ENCODE measurements around the gene IL1B.

DNA sequence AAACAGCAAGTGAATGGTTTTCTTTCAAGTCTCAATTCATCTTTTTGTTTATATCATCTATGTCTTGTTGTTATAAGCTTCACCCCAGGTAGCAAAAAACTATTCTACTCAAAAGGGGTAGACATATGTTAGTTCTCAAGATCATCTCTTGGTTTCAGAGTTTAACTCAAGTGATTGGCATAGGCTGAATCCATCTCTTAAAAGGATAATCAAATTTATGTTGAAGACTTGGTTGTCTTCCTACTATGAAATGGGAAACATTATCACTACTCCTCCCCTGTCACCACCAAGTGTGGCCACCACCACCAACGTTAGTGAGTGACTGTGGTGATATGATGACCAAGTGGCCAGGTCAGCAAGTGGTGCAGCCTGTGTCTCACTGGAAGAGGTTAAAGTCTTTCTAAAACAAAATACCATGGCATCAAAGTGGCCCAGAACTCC is 1.5 kb downstream of the IL1B start:
- TF ChIP-seq JUND (IDR thresholded peaks at IDR 0.05) (no peak), GABPA (IDR thresholded peaks at IDR 0.05 in 1 of 2, conservative IDR thresholded peaks at IDR 0.05 in 1 of 2) (no peak), FOXA1 (IDR thresholded peaks at IDR 0.05) (no peak)
- TF ChIP-seq, protein P1, sequence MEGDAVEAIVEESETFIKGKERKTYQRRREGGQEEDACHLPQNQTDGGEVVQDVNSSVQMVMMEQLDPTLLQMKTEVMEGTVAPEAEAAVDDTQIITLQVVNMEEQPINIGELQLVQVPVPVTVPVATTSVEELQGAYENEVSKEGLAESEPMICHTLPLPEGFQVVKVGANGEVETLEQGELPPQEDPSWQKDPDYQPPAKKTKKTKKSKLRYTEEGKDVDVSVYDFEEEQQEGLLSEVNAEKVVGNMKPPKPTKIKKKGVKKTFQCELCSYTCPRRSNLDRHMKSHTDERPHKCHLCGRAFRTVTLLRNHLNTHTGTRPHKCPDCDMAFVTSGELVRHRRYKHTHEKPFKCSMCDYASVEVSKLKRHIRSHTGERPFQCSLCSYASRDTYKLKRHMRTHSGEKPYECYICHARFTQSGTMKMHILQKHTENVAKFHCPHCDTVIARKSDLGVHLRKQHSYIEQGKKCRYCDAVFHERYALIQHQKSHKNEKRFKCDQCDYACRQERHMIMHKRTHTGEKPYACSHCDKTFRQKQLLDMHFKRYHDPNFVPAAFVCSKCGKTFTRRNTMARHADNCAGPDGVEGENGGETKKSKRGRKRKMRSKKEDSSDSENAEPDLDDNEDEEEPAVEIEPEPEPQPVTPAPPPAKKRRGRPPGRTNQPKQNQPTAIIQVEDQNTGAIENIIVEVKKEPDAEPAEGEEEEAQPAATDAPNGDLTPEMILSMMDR (IDR thresholded peaks at IDR 0.05; ENCODE audit: low read depth, low read length, missing input control) = no peak
- TF ChIP-seq, protein P2, sequence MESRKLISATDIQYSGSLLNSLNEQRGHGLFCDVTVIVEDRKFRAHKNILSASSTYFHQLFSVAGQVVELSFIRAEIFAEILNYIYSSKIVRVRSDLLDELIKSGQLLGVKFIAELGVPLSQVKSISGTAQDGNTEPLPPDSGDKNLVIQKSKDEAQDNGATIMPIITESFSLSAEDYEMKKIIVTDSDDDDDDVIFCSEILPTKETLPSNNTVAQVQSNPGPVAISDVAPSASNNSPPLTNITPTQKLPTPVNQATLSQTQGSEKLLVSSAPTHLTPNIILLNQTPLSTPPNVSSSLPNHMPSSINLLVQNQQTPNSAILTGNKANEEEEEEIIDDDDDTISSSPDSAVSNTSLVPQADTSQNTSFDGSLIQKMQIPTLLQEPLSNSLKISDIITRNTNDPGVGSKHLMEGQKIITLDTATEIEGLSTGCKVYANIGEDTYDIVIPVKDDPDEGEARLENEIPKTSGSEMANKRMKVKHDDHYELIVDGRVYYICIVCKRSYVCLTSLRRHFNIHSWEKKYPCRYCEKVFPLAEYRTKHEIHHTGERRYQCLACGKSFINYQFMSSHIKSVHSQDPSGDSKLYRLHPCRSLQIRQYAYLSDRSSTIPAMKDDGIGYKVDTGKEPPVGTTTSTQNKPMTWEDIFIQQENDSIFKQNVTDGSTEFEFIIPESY (IDR thresholded peaks at IDR 0.05) = no peak
- TF ChIP-seq, protein P3, sequence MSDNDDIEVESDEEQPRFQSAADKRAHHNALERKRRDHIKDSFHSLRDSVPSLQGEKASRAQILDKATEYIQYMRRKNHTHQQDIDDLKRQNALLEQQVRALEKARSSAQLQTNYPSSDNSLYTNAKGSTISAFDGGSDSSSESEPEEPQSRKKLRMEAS (IDR thresholded peaks at IDR 0.05) = no peak
